ENCODE results near the gene ZFYVE28. TPM values are rescaled to one million over a fixed set of nuclear protein-coding genes. Genes with fewer than 3 reads are reported as not detected.

The ZFYVE28 gene
- total RNA-seq, 1 donor from 2014 or later = 0.44 TPM

- no peak overlapping the region for H3K27ac Mint-ChIP-seq (ENCODE audit: unreplicated experiment)
- no peaks in the 10 kb centered on the region for H3K9me3 Mint-ChIP-seq (ENCODE audit: unreplicated experiment)
- H3K4me3 Mint-ChIP-seq (ENCODE audit: unreplicated experiment) = no peak overlapping the region
- H3K27me3 Mint-ChIP-seq (ENCODE audit: unreplicated experiment) = no peaks in the 10 kb centered on the region
- peaks cover under 1% of the 10 kb centered on the region for H3K4me1 Mint-ChIP-seq (ENCODE audit: unreplicated experiment)
- TF ChIP-seq CTCF (IDR thresholded peaks at IDR 0.05; ENCODE audit: unreplicated experiment) = no peak
- peak; percentile 2 for DNase-seq (ENCODE audit: low spot score)
- peaks cover 4% of the 10 kb centered on the region for H3K36me3 Mint-ChIP-seq (ENCODE audit: low read depth, unreplicated experiment)
These were observed 77.1 kb downstream of the ZFYVE28 start for GRCh38 chr4:2341261-2341841.

GRCh38 chr4:2340272-2341061, 78.0 kb downstream of the ZFYVE28 start:
- no peak overlapping the region for H3K27ac Mint-ChIP-seq (ENCODE audit: unreplicated experiment)
- no peak for TF ChIP-seq CTCF (IDR thresholded peaks at IDR 0.05; ENCODE audit: unreplicated experiment)
- H3K9me3 Mint-ChIP-seq (ENCODE audit: unreplicated experiment) = no peaks in the 10 kb centered on the region
- DNase-seq (ENCODE audit: low spot score) = peak; percentile 3
- no peak overlapping the region for H3K4me3 Mint-ChIP-seq (ENCODE audit: unreplicated experiment)
- H3K27me3 Mint-ChIP-seq (ENCODE audit: unreplicated experiment) = no peaks in the 10 kb centered on the region
- peaks cover 4% of the 10 kb centered on the region for H3K4me1 Mint-ChIP-seq (ENCODE audit: unreplicated experiment)
- H3K36me3 Mint-ChIP-seq (ENCODE audit: low read depth, unreplicated experiment) = peaks cover 6% of the 10 kb centered on the region

GRCh38 chr4:2339458-2340271, 78.8 kb downstream of the ZFYVE28 start:
- peak; percentile 2 for DNase-seq (ENCODE audit: low spot score)
- no peak for TF ChIP-seq CTCF (IDR thresholded peaks at IDR 0.05; ENCODE audit: unreplicated experiment)
- peaks cover 4% of the 10 kb centered on the region for H3K4me1 Mint-ChIP-seq (ENCODE audit: unreplicated experiment)
- peaks cover 6% of the 10 kb centered on the region for H3K36me3 Mint-ChIP-seq (ENCODE audit: low read depth, unreplicated experiment)
- H3K27ac Mint-ChIP-seq (ENCODE audit: unreplicated experiment) = no peak overlapping the region
- H3K4me3 Mint-ChIP-seq (ENCODE audit: unreplicated experiment) = no peak overlapping the region
- H3K9me3 Mint-ChIP-seq (ENCODE audit: unreplicated experiment) = no peaks in the 10 kb centered on the region
- H3K27me3 Mint-ChIP-seq (ENCODE audit: unreplicated experiment) = no peaks in the 10 kb centered on the region

GRCh38 chr4:2338754-2339457, 79.5 kb downstream of the ZFYVE28 start:
- Mint-ChIP-seq H3K9me3 (ENCODE audit: unreplicated experiment) (no peaks in the 10 kb centered on the region), H3K4me1 (ENCODE audit: unreplicated experiment) (peaks cover 4% of the 10 kb centered on the region), H3K27me3 (ENCODE audit: unreplicated experiment) (peaks cover 1% of the 10 kb centered on the region), H3K27ac (ENCODE audit: unreplicated experiment) (no peak overlapping the region), H3K36me3 (ENCODE audit: low read depth, unreplicated experiment) (peaks cover 6% of the 10 kb centered on the region), H3K4me3 (ENCODE audit: unreplicated experiment) (no peak overlapping the region)
- no peak for DNase-seq (ENCODE audit: low spot score)
- TF ChIP-seq CTCF (IDR thresholded peaks at IDR 0.05; ENCODE audit: unreplicated experiment) = no peak

All from endothelial cell (in vitro differentiated cells).